ENCODE results near the gene DLG2. TPM values are rescaled to one million over a fixed set of nuclear protein-coding genes. Genes with fewer than 3 reads are reported as not detected.
A peak's percentile ranks its signal among the peaks of the same experiment; 100 is the strongest.

Gene DLG2
- total and polyA plus RNA-seq, 9 of the 15 experiments (the other 6 are each of a cell fraction or from before 2014, with no cell fraction given): 0.52 to 1.6 (median 0.95) TPM

GRCh38 chr11:83836883-83837654 lies 1790.1 kb downstream of the DLG2 start (continued):
- no peak for TF ChIP-seq NR2C2 (CRISPR knock-in tag; IDR thresholded peaks at IDR 0.05)
- no peak for TF ChIP-seq NR2C2 (tag; IDR thresholded peaks at IDR 0.05)
- no peak for TF ChIP-seq MTF1 (CRISPR knock-in tag; IDR thresholded peaks at IDR 0.05; ENCODE audit: borderline replicate concordance)
- TF ChIP-seq ZNF316 (IDR thresholded peaks at IDR 0.05): no peak
- no peak for TF ChIP-seq PCBP2 (IDR thresholded peaks at IDR 0.05; ENCODE audit: low read depth, low read length, poor library complexity, severe bottlenecking)
- TF ChIP-seq ETV5 (CRISPR knock-in tag; IDR thresholded peaks at IDR 0.05; ENCODE audit: low read depth): no peak
- no peak for TF ChIP-seq ZNF146 (CRISPR knock-in tag; IDR thresholded peaks at IDR 0.05; ENCODE audit: unreplicated experiment)
- no peak for TF ChIP-seq MGA (IDR thresholded peaks at IDR 0.05)
- TF ChIP-seq MITF (IDR thresholded peaks at IDR 0.05): no peak
- TF ChIP-seq PTTG1 (tag; IDR thresholded peaks at IDR 0.05; ENCODE audit: low read depth): no peak
- peak; percentile 42 to 68 for TF ChIP-seq RAD21 (CRISPR knock-in tag; conservative IDR thresholded peaks at IDR 0.05 in 1 of 2, IDR thresholded peaks at IDR 0.05 in 1 of 2)
- no peak for TF ChIP-seq TRIM25 (IDR thresholded peaks at IDR 0.05; ENCODE audit: borderline replicate concordance)

Measured in K562 (cell line).